GM21447 (cell line): ENCODE results near the gene PREB.
"Not testable (repeated sequence)": the region's sequence is repeated elsewhere in the genome, so short reads cannot be mapped to it uniquely, and the experiment has no call there.

Experiments used
- ATAC-seq: cut with Tn5 transposase; IDR thresholded peaks from one replicate; pipeline ENCODE4 v1.9.1; 2021; ENCODE audit not compliant: unreplicated experiment

The PREB gene

GRCh38 chr2:27127883-27128667, 6.4 kb downstream of the PREB start:
- no peak for ATAC-seq

DNA sequence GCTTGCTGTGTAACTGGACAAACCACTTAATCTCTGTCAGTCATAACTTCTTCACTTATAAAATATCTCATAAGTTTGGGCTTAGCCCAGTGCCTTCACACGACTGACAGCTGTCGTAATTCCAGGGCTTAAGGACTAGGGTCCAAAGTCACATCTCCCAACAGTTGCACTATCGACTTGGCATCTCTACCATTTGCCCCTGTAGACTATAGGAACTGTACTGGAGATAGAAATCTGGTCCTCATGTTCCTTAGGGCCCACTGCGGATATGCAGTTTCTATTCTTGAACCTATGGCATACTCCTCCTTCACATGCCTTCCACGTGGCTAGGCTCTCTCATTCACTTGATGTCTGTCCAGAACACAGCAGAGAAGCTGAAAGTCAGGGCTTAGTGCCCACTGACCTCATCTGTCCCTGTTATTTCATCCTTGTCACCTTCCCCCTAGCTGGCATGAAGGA, 8.2 kb downstream of the PREB start:
- no peak for ATAC-seq

GRCh38 chr2:27125104-27125503, 9.3 kb downstream of the PREB start:
- ATAC-seq = no peak

- ATAC-seq = no peak
Measured at GRCh38 chr2:27123302-27124150, 10.9 kb downstream of the PREB start, which contains the start of gene ABHD1. Gene ABHD1, plus strand, starts transcription at chr2:27123815. Its CDS starts 134 bp downstream, at chr2:27123949.

DNA sequence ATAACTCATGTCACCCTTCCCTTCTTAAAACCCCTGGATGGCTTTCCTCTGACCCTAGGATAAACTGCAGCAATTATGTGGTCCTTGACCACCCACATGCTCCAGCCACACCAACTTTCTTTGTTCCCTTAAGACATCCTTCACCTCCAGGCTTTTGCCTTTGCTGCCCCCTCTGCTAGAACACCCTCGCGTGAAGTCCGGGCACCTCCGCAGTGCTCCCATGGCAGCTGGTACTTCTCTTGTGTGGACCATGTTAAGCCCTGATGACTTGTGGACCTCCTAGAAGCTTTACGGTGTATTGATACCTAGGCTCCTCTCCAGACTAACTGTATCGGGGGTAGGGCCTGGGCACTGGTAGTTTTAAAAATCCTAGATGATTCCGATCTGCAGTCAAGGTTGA, 11.6 kb downstream of the PREB start:
- ATAC-seq = no peak

- no peak for ATAC-seq
Measured at GRCh38 chr2:27121906-27122305, 12.5 kb downstream of the PREB start.

DNA sequence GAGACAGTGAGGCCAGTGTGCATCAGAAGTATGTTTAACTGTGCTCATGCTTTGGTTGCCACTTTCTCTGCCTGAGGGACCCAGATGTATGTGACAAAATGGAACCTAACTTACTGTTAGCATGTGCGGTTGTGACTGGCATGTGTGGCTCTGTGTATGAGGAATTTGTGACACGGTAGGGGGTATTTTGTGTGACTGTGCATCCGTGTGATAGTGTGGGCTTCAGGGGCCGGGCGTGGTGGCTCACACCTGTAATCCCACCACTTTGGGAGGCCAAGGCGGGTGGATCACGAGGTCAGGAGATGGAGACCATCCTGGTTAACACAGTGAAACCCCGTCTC, 15.1 kb downstream of the PREB start:
- ATAC-seq = not testable (repeated sequence)

GRCh38 chr2:27118525-27119329, 15.7 kb downstream of the PREB start, which contains the start of gene CGREF1:
Gene CGREF1, minus strand, starts transcription at chr2:27119128. Its CDS starts 14,762 bp downstream, at chr2:27104366.
- no peak for ATAC-seq

DNA sequence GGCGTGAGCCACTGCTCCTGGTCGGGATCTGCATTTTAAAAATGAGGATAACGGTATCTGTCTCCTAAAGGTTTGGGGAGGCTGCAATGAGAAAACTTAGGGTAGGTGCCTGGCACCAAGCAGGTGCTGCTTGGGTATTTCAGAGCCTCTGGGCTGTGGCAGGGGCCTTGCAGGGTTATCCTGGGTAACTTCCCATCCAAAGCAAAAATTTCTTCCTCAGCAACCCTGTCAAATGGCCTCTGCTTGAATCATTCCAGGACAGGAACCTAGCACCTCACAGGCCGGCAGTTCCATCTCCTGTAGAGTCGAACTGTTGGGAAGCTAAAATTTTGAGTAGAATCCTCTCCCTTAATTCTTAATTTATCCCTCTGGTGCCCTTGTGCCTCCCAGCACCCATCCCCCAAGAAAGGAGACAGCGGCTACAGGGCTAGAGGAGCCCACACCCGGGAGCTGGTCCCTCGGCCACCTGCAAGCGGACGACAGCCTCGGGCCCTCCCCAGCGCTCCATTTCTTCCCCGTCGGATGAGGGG, 16.4 kb downstream of the PREB start:
- ATAC-seq = no peak

DNA sequence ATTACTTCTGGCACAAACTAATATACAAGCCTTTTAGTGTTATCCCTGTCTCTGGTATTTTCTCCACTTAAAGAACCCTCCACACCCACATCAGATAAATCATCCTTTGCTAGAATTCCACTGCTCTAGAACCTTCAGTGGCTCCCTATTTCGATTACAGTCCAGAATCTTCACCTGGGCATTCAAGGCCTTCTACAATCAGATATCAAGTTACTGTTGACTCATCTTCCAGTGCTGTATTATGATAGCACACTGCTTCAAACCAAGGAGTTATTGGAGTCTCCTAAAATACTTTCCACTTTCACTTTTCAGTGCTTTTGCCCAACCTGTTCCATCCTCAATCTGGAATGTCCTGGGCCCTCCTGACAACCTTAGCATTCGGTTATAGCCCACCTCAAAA, 18.9 kb downstream of the PREB start:
- ATAC-seq = no peak

DNA sequence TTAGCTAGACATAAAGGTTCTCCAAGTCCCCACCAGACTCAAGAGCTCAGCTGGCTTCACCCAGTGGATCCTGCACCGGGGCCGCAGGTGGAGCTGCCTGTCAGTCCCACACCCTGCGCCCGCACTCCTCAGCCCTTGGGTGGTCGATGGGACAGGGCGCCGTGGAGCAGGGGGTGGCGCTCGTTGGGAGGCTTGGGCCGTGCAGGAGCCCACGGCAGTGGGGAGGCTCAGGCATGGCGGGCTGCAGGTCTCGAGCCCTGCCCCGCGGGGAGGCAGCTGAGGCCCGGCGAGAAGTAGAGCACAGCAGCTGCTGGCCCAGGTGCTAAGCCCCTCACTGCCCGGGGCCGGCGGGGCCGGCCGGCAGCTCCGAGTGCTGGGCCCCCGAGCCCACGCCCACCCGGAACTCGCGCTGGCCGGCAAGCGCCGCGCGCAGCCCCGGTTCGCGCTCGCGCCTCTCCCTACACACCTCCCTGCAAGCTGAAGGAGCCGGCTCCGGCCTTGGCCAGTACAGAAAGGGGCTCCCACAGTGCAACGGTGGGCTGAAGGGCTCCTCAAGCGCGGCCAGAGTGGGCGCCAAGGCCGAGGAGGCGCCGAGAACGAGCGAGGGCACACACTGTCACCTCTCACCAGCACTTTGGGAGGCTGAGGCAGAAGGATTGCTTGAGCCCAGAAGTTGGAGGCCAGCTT, 22.9 kb downstream of the PREB start:
- ATAC-seq = not testable (repeated sequence)

- ATAC-seq = not testable (repeated sequence)
Measured at GRCh38 chr2:27110603-27111352, 23.7 kb downstream of the PREB start.

DNA sequence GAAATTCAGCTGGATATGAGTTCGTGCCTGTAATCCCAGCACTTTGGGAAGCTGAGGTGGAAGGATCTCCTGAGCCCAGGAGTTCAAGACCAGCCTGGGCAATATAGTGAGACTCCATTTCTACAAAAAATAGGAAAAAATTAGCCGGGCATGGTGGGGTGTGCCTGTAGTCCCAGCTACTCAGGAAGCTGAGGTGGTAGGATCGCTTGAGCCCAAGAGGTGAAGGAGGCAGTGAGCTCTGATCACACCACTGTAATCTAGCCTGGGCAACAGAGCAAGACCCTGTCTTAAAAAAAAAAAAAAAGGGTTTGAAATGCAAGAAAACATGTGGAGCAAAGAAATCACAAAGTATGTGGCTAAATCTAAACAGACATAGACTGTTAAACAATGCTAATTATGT, 25.4 kb downstream of the PREB start:
- no peak for ATAC-seq

DNA sequence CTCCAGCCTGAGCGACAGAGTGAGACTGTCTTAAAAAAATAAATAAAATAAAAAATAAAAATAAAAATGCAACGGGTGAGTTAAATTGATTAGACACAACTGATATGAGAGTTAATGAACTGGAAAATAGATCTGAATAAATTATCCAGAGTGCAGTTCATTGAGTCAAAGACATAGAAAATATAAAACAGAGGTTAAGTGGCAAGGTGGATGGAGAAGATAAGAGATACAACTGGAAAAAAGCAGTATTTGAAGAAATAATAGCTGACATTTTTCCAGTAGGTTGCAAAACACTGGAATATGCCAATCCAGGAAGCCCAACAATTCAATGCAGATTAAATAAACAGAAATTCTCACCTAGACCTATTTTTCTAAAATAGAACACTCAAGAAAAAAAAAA, 26.2 kb downstream of the PREB start:
- no peak for ATAC-seq

DNA sequence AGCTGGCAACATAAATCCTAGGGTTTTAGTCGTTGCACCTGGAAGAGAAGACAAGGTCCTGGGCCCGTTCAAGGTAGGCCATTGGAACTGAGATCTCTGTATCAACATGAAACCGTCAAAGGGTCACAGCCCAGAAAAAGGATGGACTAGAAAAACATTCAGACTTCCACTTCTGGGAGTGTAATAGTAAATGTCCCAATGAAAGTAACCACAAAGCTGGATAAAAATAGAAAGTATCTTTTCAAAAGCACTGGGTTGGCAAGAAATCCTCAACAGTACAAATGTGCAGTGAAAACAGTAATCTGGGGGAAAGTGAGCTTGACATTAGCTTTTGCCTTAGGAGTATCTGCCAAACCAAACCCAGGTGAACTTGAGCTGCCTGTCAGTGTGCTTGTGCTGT, 28.5 kb downstream of the PREB start:
- ATAC-seq = no peak

DNA sequence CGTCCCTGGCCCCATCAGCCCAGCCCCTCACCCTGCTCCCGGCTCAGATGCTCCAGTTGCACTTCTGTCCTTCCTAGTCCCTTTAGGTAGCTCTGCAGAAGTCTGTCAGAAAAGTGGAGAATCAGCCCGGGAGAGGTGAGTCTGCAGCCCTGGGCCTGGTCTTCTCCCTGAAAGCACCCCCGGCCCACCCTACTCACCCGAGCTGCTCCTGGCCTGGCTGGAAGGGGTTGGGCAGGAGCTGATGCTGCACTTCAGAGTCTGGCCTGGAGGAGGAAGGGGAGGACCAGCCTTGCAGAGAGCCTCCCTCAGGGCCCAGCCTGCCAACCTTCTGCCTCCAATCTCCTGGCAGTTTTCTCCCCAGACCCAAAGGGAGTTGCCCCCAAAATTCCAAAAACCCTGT, 32.1 kb downstream of the PREB start:
- ATAC-seq = no peak

DNA sequence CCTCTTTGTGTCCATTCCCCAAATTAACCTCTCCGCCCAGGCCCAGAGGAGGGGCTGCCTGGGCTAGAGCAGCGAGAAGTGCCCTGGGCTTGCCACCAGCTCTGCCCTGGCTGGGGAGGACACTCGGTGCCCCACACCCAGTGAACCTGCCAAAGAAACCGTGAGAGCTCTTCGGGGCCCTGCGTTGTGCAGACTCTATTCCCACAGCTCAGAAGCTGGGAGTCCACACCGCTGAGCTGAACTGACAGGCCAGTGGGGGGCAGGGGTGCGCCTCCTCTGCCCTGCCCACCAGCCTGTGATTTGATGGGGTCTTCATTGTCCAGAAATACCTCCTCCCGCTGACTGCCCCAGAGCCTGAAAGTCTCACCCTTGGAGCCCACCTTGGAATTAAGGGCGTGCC, 34.4 kb downstream of the PREB start:
- no peak for ATAC-seq

DNA sequence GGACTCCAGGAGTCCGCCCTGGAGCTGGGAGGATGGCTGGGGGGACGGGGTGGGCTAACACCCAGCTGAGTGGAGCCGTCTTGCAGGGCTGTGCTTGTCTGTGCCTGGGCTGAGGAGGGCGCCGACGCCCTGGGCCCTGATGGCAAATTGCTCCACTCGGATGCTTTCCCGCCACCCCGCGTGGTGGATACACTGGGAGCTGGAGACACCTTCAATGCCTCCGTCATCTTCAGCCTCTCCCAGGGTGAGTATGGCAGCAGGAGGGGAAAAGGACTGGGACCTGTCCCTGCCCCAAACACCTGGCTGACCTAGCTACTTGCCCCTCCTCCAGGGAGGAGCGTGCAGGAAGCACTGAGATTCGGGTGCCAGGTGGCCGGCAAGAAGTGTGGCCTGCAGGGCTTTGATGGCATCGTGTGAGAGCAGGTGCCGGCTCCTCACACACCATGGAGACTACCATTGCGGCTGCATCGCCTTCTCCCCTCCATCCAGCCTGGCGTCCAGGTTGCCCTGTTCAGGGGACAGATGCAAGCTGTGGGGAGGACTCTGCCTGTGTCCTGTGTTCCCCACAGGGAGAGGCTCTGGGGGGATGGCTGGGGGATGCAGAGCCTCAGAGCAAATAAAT, 35.0 kb downstream of the PREB start:
- no peak for ATAC-seq

GRCh38 chr2:27097341-27097740, 37.1 kb downstream of the PREB start:
- ATAC-seq = no peak
